ENCODE measurements around the gene RBM43.
A peak's percentile ranks its signal among the peaks of the same experiment; 100 is the strongest.
"Not testable (repeated sequence)": the region's sequence is repeated elsewhere in the genome, so short reads cannot be mapped to it uniquely, and the experiment has no call there.

The RBM43 gene

DNA sequence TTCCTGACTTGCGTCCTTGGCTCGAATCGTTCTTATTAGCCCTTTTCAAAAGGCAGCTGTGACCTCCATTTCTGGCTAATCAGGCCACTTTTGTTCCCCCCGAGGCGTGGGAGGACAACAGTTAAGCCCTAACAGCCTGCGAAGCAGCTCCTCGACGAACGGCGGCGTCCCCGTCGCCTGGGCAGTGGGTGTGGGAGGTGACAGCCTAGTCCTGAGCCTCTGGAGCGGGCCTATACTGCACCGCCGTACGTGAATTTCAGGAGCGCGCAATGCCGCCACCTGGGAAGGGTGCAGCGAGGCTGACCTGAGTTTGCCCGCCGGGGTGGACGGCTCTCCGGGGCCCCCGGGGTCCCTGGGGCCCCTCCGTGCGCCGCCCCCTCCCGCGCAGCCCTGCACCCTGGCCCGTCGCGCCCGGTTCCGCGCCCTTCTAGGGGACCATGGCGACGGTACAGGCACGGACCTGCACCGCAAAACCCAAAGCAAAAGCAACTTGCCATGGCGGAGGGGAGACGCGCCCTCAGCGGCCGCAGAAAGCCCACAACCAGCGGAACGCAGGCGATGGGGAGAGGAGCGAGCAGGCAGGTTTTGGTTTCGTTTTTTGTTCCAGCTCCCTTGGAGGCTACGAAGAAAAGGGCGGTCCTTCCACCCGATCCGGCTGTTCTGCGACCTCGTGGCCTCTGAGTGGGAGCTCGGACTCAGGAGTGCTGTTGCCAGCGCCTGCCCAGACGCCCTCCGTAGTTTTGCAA, at the start of gene RBM43:
Gene RBM43, minus strand, starts transcription at position 633 of the 746 bp plus-strand sequence. Its CDS starts 136 bp downstream, at position 497.
- peak; percentile 74 for DNase-seq (ENCODE audit: low read depth, low spot score)

DNA sequence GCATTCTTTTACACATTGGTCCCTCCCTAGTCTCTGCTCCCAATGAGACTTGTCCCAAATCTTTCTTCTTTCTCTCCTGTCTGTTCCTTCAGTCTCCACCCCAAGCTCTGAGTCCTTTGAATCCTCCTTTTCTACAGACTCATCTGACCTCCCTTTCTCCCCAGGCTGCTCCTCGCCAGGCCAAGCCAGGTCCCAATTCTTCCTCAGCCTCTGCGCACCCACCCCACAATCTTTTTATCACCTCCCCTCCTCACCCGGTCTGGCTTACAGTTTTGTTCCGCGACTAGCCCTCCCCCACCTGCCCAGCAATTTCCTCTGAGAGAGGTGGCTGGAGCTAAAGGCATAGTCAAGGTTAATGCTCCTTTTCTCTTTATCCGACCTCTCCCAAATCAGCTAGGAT, 48.6 kb upstream of the RBM43 start:
- not testable (repeated sequence) for DNase-seq (ENCODE audit: low read depth, low spot score)

DNA sequence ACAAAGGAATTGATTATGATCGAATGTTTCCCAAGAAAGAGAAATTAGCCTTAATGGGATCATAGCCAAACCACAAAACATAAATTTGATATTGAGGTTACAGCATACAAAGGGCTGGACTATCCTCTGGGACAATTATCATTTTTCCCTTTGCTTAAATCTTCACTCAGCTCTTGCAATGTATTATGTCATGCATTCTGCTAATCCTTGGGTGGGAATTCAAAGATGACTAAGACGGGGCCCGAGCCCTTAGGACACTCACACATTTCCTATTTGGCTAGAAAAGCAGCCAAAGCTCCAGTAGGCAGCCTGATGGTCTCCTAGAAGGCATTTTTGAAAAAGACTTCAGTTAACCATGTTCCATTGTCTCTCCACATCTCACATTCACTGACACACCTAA, 45.0 kb upstream of the RBM43 start:
- no peak for DNase-seq (ENCODE audit: low read depth, low spot score)

DNA sequence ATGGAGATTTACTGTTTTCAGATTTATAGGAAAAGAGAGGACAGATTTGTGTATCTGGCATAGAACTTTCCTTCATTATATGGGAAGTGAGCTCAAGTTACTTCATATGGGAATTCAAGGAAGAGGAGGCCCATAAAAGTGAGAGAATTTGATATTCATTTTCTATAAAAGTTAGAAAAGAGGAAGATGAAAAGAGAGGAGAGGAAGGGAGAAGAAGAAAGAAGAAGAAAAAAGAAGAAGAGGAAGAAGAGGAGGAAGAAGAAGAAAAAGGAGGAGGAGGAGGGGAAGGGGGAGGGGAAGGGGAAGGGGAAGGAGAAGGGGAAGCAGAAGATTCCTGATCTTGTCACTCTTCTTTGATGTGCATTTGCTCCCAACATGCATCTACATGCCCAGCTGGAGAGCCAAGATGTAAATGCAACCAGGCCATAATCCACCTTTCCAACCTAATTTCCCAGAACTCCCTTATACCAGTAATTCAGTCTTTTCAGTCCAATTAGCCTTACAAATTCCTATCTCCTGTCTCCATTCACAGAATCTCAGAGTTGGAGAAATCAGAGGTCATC, 43.5 kb upstream of the RBM43 start:
- DNase-seq (ENCODE audit: low read depth, low spot score): no peak

DNA sequence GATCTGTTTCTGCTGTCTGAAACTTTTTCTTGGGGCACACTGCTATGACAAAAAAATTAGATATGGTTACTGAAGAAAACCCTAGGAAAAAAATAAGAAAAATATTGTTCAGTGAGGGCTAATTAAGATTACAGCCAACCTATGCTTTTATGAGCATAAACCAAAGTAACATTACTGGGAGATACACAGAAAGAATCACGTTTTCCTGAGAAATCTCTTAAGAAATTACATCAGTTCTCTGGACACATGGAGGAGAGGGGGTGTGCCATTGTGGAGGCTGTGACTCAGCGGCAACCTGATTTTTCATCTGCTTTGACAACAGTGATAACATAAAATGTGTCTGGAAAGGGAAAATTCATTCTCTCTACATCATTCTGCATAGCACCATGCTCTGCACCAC, 41.2 kb upstream of the RBM43 start:
- DNase-seq (ENCODE audit: low read depth, low spot score): no peak

DNA sequence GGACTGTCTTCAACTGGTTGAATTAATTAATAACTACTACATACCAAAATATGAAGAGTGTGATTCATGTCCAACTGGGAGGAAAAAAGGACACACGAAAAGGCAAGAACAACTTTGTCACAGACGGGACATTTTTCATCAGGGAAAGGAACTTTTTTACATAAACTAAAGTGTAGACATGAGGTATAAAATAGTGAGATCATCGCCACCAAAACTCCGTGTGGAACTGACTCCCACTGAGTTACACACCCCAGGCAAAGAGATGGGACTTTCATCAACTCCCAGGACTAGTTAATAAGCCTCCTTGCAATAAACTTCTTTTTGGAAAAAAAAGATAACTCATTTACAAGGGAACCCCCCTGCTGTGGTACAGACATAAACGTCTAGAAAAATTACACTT, 40.7 kb upstream of the RBM43 start:
- DNase-seq (ENCODE audit: low read depth, low spot score): no peak

DNA sequence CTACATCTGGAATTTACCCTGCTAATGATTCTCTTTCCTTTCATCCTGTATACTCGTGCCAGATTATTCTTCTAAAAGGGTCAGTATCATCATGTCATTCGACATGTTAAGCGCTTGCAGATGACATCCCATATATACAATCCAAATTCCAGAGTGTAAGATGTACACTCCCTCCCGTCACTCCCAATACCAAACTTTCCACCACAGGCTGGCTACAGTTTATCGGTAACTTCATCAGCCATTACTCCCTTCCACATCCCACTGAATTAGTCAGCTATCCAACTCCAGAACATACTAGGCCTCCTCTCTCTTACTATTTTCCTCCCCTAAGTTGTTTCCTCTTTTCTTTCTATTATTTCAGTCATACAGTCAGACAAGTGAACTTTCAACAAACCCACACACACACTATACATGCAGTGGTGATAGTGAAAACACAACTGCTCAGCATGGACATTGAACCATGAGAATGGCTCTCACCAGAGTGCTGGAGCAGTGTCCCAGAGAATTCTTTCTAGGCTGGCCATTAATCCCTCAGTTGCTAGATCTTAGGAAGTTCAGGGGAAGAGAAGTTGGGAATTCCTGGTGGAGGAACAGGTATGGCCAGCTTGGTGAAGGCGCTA, 38.4 kb upstream of the RBM43 start:
- no peak for DNase-seq (ENCODE audit: low read depth, low spot score)

DNA sequence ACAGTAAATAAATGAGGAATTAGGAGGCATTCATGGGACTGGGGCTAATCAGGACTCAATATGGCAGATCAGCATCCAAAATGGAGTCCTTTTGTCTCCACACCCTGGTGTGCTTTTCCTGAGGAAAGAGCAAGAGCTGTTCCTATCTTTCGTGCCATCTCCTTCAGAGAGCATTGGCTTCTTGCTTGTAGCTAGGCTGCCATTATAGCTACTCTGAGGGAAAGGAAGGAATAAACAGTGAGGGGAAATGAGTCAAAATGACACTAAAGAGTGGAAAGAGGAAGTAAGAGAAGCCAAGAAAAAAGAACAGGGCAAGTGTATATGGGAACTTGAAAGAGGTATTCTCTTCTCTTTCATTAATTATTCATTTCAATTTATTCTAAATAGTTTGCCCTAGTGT, 36.2 kb upstream of the RBM43 start:
- DNase-seq (ENCODE audit: low read depth, low spot score): no peak

DNA sequence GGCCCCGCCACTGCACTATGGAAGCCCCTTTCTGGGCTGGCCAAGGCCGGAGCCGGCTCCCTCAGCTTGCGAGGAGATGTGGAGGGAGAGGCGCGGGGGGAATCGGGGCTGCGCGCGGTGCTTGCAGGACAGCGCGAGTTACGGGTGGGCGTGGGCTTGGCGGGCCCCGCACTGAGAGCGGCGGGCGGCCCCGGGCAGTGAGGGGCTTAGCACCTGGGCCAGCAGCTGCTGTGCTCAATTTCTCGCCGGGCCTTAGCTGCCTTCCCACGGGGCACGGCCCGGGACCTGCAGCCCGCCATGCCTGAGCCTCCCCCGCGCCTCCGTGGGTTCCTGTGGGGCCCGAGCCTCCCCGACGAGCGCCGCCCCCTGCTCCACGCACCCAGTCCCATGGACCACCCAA, 34.3 kb upstream of the RBM43 start:
- DNase-seq (ENCODE audit: low read depth, low spot score): not testable (repeated sequence)

DNA sequence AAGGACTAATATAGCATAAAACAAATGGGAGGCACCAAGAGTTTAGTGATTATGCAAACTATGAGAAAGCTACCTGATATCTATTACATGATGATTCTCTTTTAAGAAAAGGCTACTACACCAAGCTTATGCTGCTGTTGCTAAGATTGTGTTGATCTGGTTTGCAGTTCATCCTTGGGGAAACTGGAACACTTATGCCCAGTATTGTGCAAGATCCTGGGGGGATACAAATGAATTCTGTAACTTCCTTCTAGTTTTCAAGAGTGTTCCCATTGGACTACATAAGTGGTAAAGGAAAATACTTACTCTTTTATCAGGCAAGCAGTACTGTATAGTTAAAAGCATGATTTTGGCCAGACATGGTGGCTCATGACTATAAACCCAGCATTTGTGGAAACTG, 30.9 kb upstream of the RBM43 start:
- DNase-seq (ENCODE audit: low read depth, low spot score): no peak

DNA sequence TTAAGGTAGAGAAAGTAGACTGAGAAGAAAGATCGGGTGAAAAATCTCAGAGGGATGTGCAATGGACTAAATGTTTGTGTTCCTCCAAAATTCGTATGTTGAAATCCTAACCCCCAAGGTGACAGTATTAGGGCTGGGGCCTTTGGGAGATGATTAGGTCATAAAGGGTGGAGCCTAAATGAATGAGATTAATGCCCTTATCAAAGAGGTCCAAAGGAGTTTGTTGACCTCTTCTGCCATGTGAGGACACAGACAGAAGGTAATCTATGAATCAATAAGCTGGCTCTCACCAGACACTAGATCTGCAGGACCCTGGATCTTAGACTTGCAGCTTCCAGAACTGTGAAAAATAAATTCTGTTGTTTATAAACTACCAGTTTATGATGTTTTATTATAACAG, 30.5 kb upstream of the RBM43 start:
- no peak for DNase-seq (ENCODE audit: low read depth, low spot score)

DNA sequence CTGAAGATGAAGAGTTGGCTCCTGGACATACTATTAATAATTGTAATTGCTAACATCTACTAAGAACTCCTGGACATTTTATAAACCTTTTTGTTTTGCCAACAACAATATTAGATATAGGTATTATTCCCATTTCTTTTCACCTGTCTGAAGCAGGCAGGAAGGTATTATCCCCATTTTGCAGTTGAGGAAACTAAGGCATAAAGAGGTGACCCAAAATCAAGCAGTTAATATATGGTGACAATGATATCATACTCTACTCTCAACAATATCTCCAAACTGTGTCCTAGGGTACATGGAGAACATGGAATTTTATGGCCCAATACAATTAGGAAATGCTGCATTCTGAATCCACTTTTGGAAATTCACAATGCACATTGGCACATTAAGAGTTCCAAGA, 29.6 kb upstream of the RBM43 start:
- DNase-seq (ENCODE audit: low read depth, low spot score): no peak

DNA sequence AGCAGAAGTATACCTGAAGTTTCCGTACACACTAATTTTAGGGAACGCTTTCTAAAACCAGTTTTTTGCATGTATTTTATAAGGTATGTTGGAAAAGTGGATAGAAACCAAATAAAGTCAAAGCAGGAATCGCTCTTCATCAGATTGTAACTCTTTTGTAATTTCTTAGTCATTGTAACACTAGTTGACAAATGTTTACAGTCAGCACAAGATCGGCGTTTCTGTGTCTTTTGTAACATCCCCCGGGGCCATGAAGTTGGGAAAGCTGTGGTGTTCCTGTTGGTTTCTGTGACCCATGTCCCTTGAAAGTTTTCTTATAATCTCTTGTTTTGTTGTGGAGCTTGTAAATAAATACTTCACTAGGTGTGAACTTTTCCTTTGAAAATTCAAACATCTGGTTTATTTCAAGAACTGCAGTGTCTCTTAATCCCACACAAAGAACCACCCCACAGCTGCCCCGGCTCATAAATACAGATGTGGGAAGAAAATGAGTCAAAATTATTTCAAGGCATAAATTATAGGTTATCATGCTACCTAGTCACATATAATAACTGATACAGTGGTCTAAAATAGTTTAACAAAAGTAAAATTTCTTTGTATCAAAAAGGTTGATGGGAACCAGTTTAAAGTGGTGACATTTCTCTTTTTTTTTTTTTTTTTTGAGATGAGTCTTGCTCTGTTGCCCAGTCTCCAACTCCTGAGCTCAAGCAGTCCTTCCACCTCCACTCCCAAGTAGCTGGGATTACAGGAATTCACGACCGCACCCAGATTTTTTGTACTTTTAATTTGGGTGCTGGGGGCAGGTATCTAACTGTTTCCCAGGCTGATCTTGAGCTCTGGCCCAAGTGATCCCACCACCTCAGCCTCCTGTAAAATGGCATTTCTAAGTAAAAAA, 28.6 kb upstream of the RBM43 start:
- peak; percentile 3 for DNase-seq (ENCODE audit: low read depth, low spot score)

DNA sequence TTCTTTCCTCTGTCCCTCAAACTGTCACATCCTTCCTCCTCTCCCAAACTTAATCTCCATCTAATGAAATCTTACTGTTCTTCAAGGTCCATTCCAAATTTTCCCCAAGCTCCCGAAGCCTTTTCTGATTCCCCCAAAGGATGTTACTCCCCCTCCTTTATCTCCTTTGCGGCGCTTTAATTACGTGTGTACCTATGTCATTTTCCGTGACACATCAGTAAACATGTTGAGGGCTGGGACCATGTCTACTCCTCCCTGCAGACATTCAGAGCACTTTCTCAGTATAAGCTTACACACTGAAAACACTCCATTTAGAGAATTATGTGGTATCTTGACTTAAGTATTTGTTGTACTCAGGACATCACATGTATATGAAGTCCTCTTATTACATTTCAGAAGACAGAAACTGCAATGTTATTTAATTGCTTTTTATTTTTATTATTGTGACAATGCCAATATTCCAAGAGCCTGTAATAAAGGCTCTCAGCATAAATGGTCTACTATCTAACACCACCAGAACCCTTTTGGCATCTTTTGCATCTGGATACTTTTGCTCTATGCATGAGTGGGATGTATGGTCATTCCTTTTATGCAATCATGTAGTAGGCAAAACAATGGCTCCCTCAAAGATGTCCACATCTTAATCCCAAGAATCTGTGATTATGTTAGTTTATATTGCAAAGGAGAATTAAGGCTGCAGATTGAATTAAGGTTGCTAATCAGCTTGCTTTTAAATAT, 26.0 kb upstream of the RBM43 start:
- DNase-seq (ENCODE audit: low read depth, low spot score): no peak

DNA sequence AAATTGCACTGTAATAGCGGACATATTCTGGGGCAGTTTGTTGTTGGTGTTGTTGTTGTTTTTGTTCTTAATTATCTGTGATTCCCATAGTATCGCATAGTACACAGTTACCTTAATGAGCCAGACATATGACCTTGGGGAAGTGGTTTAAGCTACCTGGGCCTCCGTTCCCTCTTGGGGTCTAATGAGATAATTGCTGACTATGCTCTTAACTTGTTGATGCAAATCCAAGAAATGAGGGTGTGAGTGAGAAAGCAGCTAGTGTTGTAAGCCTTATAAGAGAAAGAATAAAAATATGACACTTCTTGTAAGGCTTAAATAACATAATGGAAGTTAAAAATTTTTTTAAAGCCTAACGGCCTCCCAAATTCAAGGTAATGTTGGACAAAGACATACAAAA, 20.7 kb upstream of the RBM43 start:
- no peak for DNase-seq (ENCODE audit: low read depth, low spot score)

DNA sequence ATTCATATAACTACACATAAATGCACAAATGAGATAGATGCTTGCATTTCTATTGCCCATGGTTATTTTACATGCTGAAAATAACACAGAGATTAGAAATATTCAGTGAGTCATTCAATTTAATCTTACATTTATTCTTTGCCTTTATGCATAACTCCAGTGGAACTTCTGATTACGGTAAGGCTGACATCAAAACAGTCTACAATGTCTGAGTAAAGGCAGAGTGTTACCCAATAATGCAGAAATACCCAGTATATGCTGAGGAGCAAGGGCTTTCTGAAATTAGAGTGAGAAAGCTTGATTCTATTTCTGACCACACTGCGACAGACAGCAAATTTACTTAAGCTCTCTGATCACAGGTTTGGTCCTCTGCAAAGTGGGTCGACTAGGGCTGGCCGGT, 18.6 kb upstream of the RBM43 start:
- DNase-seq (ENCODE audit: low read depth, low spot score): no peak

DNA sequence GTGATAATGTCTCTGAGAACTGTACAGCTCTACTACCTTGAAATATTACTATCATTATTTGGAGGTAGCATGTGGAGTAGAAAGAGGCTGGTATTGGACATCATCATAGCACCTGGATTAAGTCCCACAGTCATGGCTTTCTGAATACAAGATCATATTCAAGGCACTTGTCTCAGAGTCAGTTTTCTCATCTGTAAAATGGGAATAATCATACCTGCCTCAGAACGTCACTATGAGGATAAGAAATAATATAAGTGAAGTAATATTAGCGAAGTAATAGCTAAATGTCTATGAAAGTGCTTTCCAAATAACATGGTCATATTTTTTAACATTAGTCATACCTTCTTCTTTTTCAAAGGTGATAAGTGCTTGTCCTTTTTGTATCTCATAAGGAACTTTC, 16.8 kb upstream of the RBM43 start:
- no peak for DNase-seq (ENCODE audit: low read depth, low spot score)

DNA sequence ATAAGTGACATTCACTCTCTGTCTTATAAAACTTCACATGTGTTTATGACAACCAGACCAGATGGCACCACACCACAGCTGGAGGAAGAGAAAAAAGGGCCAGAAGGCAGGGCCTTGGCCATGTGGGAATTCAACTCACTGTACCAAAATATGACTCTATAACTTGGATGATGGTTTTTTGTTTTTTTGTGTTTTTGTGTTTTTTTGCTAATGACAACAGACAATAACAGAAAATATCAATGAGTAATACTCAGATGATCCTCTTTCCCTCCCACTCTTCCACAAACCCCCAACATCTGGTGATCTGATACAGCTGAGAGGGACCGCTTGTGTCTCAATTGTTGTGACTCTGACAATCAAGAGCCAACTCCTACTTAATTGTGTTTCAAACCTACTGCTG, 15.4 kb upstream of the RBM43 start:
- no peak for DNase-seq (ENCODE audit: low read depth, low spot score)

DNA sequence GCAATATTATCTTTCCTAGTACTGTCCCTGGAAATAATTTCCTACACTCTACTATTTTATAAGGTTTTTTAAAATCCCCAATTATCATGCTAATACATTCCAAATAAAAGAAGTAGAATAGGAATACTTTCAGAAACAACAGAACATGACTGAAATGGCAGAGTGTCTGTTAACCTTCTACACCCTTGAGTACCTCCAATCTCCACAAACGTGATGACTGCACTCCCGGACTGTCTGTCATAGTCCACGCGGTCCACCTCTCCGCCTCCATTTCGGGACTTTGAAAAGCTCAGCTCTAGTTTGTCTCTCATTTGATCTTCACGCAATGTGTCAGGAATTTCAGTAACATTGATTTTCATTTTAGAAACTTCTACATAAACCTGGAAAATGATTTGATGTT, 13.6 kb upstream of the RBM43 start:
- no peak for DNase-seq (ENCODE audit: low read depth, low spot score)

DNA sequence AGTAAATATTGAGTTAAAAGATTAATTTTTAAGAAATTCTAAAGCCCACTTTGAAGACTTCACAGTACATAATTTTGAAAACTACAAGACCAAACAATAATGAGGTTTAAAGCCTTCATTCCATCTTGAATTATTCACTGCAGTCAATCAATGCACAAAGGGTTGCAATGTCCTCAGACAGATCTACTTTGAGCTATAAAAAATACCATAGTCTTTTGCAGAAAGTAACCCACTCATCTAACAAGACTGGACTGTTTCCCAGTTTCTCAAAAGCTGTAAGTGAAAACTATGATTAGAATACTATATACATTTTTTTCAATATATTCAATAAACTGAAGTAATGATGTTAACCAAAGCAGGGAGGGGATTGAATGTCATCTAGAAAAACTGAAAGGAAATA, 10.2 kb upstream of the RBM43 start:
- DNase-seq (ENCODE audit: low read depth, low spot score): no peak

DNA sequence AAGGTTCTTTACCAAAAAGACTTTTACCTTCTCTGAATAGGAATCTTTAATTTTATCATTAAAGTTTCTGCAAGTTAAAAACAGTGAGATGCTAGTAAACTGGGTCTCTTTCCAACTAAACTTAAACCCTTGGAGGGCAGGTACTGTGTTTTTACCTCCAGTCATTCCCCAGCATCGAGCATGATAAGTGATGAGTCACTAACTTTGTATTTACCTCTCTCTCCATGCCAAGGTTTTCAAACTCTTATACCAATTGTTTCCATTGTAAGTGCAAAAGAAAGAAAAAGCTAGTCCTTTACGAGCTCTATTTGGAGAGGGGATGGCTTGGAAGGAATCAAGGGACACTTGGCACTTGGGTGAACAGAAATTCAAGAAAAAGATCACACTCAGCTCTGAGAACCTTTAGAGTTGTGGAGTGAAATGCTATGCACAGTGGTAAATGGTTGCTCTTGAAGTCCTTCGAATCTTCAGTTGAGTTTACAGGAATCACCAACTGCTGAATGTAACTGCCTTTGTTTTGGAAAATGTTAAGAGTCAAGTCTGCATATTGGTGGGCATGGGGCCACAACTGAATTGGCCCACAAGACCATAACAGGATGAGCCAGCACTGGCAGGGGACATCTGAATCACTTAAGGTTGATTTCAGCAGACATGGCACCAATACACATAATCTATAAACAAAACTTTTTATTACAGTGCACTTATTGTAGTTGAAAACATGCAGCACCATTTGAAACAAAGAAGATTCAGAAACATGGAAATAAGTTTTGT, 8.3 kb upstream of the RBM43 start:
- DNase-seq (ENCODE audit: low read depth, low spot score): no peak

Measured in brain pericyte (primary cell).